Liver (tissue), 9 donors: Measurements from ENCODE around the gene PTPRN2. TPM values are rescaled to one million over a fixed set of nuclear protein-coding genes. Genes with fewer than 3 reads are reported as not detected.

Experiments used
- DNase-seq: peaks from one replicate; pipeline ENCODE4 v3.0.0-alpha.2; 2017; ENCODE audit warnings: low spot score
- H3K27ac ChIP-seq, 2 donors: one replicate each; pipeline ENCODE4 v1.7.0; 2013; ENCODE audit warnings: inconsistent platforms in 2 of 2, low read length in 2 of 2, control low read depth in 1 of 2, low read depth in 1 of 2, mild to moderate bottlenecking in 1 of 2
- H3K27me3 ChIP-seq, 4 donors: one replicate each; pipeline versions ENCODE4 v1.6.1 to v1.7.0; 2013; ENCODE audit warnings: low read length in 3 of 4, inconsistent platforms in 1 of 4, mild to moderate bottlenecking in 1 of 4, moderate library complexity in 1 of 4; ENCODE audit not compliant: control insufficient read depth in 4 of 4, insufficient read depth in 4 of 4
- H3K36me3 ChIP-seq, 4 donors: one replicate each; pipeline versions ENCODE4 v1.6.1 to v1.7.0; 2013; ENCODE audit warnings: low read length in 3 of 4, mild to moderate bottlenecking in 3 of 4, low read depth in 1 of 4, moderate library complexity in 1 of 4; ENCODE audit not compliant: control insufficient read depth in 4 of 4, insufficient read depth in 3 of 4
- H3K4me1 ChIP-seq, 4 donors: one replicate each; pipeline versions ENCODE4 v1.6.1 to v1.7.0; 2013; ENCODE audit warnings: low read length in 3 of 4, mild to moderate bottlenecking in 3 of 4, moderate library complexity in 1 of 4; ENCODE audit not compliant: control insufficient read depth in 4 of 4, insufficient read depth in 4 of 4
- H3K4me3 ChIP-seq, 3 donors: one replicate each; pipeline versions ENCODE4 v1.6.1 to v1.7.0; 2013; ENCODE audit warnings: low read length in 3 of 3, control low read depth in 1 of 3, low read depth in 1 of 3, mild to moderate bottlenecking in 1 of 3
- H3K9ac ChIP-seq, 2 donors: one replicate each; pipeline ENCODE4 v1.7.0; 2013; ENCODE audit warnings: low read length in 2 of 2, mild to moderate bottlenecking in 2 of 2, moderate library complexity in 2 of 2, control low read depth in 1 of 2, low read depth in 1 of 2
- H3K9me3 ChIP-seq, 4 donors: one replicate each; pipeline versions ENCODE4 v1.6.1 to v1.7.0; 2013; ENCODE audit warnings: low read length in 3 of 4; ENCODE audit not compliant: control insufficient read depth in 4 of 4
- ATF3 ChIP-seq: IDR thresholded peaks from 2 replicates; pipeline ENCODE4 v1.6.1; 2016; ENCODE audit warnings: antibody characterized with exemption
- CTCF ChIP-seq: fragments of 150-350 bp; IDR thresholded peaks from 2 replicates; pipeline ENCODE4 v1.5.1; 2017; ENCODE audit warnings: improper control_type of control experiment, low read depth, low read length; ENCODE audit not compliant: missing input control
- EGR1 ChIP-seq, 2 donors: IDR thresholded peaks; 2 replicates each; pipeline ENCODE4 v1.6.1; 2016 to 2018; ENCODE audit warnings: antibody characterized with exemption in 2 of 2, low read depth in 2 of 2
- FOXA2 ChIP-seq: IDR thresholded peaks from 2 replicates; pipeline ENCODE4 v1.6.1; 2016; ENCODE audit warnings: antibody characterized with exemption
- GABPA ChIP-seq, 2 donors: IDR thresholded peaks in 1 of 2; conservative IDR thresholded peaks in 1 of 2; 2 replicates each; pipeline ENCODE4 v1.6.1; 2016; ENCODE audit warnings: antibody characterized with exemption in 2 of 2, mild to moderate bottlenecking in 1 of 2, moderate library complexity in 1 of 2
- HNF4A ChIP-seq, 2 donors: conservative IDR thresholded peaks; 2 replicates each; pipeline ENCODE4 v1.6.1; 2016; ENCODE audit warnings: antibody characterized with exemption in 2 of 2, mild to moderate bottlenecking in 2 of 2
- HNF4G ChIP-seq: IDR thresholded peaks from 2 replicates; pipeline ENCODE4 v1.6.1; 2016; ENCODE audit warnings: antibody characterized with exemption
- JUND ChIP-seq, 2 donors: IDR thresholded peaks; 2 replicates each; pipeline ENCODE4 v1.6.1; 2016; ENCODE audit warnings: antibody characterized with exemption in 2 of 2
- MAX ChIP-seq: IDR thresholded peaks from 2 replicates; pipeline ENCODE4 v1.6.1; 2016; ENCODE audit warnings: antibody characterized with exemption
- NR2F2 ChIP-seq: IDR thresholded peaks from 2 replicates; pipeline ENCODE4 v1.6.1; 2016; ENCODE audit warnings: antibody characterized with exemption
- RAD21 ChIP-seq, 2 donors: IDR thresholded peaks; 2 replicates each; pipeline ENCODE4 v1.6.1; 2016; ENCODE audit warnings: antibody characterized with exemption in 2 of 2, mild to moderate bottlenecking in 2 of 2
- REST ChIP-seq: IDR thresholded peaks from 2 replicates; pipeline ENCODE4 v1.6.1; 2016; ENCODE audit warnings: antibody characterized with exemption, mild to moderate bottlenecking
- RXRA ChIP-seq, 2 donors: IDR thresholded peaks; 2 replicates each; pipeline ENCODE4 v1.6.1; 2017 to 2018; ENCODE audit warnings: antibody characterized with exemption in 2 of 2, mild to moderate bottlenecking in 1 of 2
- SP1 ChIP-seq: IDR thresholded peaks from 2 replicates; pipeline ENCODE4 v1.6.1; 2018; ENCODE audit warnings: antibody characterized with exemption, mild to moderate bottlenecking
- TAF1 ChIP-seq: conservative IDR thresholded peaks from 2 replicates; pipeline ENCODE4 v1.6.1; 2016; ENCODE audit warnings: antibody characterized with exemption, mild to moderate bottlenecking
- YY1 ChIP-seq: IDR thresholded peaks from 2 replicates; pipeline ENCODE4 v1.6.1; 2016; ENCODE audit warnings: antibody characterized with exemption, mild to moderate bottlenecking
- ZBTB33 ChIP-seq: IDR thresholded peaks from 2 replicates; pipeline ENCODE4 v1.6.1; 2016; ENCODE audit warnings: antibody characterized with exemption
- WGBS: extraction: QIAGEN DNeasy Blood & Tissue Kit; methylation state at CpG from one replicate; pipeline ENCODE4 v1.1.7; 2013; 5-methylcytosine and 5-hydroxymethylcytosine counted together
- polyA plus RNA-seq, 2 donors: library from polyadenylated mRNA; stranded (reverse) in 1 of 2; unstranded in 1 of 2; fragments of 200-250 nt in 1 of 2; fragments of >200 nt in 1 of 2; fragmentation: Nextera tagmentation in 1 of 2; extraction: Ambion mirVana in 1 of 2; gene quantifications; one replicate each; pipeline versions ENCODE4 v1.2.1 to v1.2.3, GENCODE V29; 2013 to 2015
- total RNA-seq, 2 donors: library from RNA; depleted of rRNA; stranded (reverse); fragments of >200 nt; gene quantifications; one replicate each; pipeline ENCODE4 v1.2.3, GENCODE V29; 2014
- donor health status: healthy.
- donor health status: healthy.
- donor health status: healthy.
- donor health status: healthy.
- donor health status: healthy.

Gene PTPRN2
- total and polyA plus RNA-seq, 4 donors: 0.75 to 1.9 (median 1.1) TPM

GRCh38 chr7:157971501-157971900 lies 616.1 kb downstream of the PTPRN2 start:
- H3K27ac ChIP-seq: no peak overlapping the region
- no peaks in the 10 kb centered on the region for H3K4me1 ChIP-seq
- no peaks in the 10 kb centered on the region for H3K36me3 ChIP-seq
- 75% methylated on average over 5 of the region's 5 CpGs for WGBS
- no peak overlapping the region for H3K4me3 ChIP-seq
- peaks cover 3 to 16% (median 5%) of the 10 kb centered on the region in 4 donors for H3K9me3 ChIP-seq
- TF ChIP-seq CTCF (no peak), HNF4A (conservative IDR thresholded peaks at IDR 0.05) (no peak), RXRA (IDR thresholded peaks at IDR 0.05) (no peak), RAD21 (IDR thresholded peaks at IDR 0.05) (no peak), JUND (IDR thresholded peaks at IDR 0.05) (no peak), FOXA2 (no peak), GABPA (IDR thresholded peaks at IDR 0.05 in 1 of 2, conservative IDR thresholded peaks at IDR 0.05 in 1 of 2) (no peak), SP1 (no peak)
- no peaks in the 10 kb centered on the region for H3K27me3 ChIP-seq
- no peak overlapping the region for H3K9ac ChIP-seq
- no peak for DNase-seq

GRCh38 chr7:157970744-157971143 lies 616.9 kb downstream of the PTPRN2 start:
- Histone ChIP-seq H3K27me3 (no peaks in the 10 kb centered on the region), H3K4me3 (no peak overlapping the region), H3K9ac (no peak overlapping the region), H3K9me3 (peaks cover 3 to 16% (median 5%) of the 10 kb centered on the region in 4 donors), H3K4me1 (no peaks in the 10 kb centered on the region), H3K36me3 (no peaks in the 10 kb centered on the region), H3K27ac (no peak overlapping the region)
- no peak for TF ChIP-seq TAF1
- TF ChIP-seq HNF4G: no peak
- TF ChIP-seq NR2F2: no peak
- TF ChIP-seq ATF3: no peak
- DNase-seq: no peak
- WGBS: 74% methylated on average over 3 of the region's 3 CpGs

GRCh38 chr7:157969995-157970394 lies 617.6 kb downstream of the PTPRN2 start:
- no peak for DNase-seq
- Histone ChIP-seq H3K9me3 (peaks cover 3 to 14% (median 5%) of the 10 kb centered on the region in 4 donors), H3K27me3 (no peaks in the 10 kb centered on the region), H3K9ac (no peak overlapping the region), H3K27ac (no peak overlapping the region), H3K36me3 (no peaks in the 10 kb centered on the region), H3K4me3 (no peak overlapping the region), H3K4me1 (no peaks in the 10 kb centered on the region)
- WGBS: 55% methylated on average over 2 of the region's 2 CpGs
- TF ChIP-seq ZBTB33 (no peak), HNF4G (no peak), HNF4A (conservative IDR thresholded peaks at IDR 0.05) (no peak), MAX (no peak), EGR1 (IDR thresholded peaks at IDR 0.05; ENCODE audit: low read depth in 2 of 2) (no peak), JUND (IDR thresholded peaks at IDR 0.05) (no peak), ATF3 (no peak), TAF1 (no peak), SP1 (no peak), GABPA (IDR thresholded peaks at IDR 0.05 in 1 of 2, conservative IDR thresholded peaks at IDR 0.05 in 1 of 2) (no peak), REST (no peak), YY1 (no peak), CTCF (no peak), RAD21 (IDR thresholded peaks at IDR 0.05) (no peak), FOXA2 (no peak), RXRA (IDR thresholded peaks at IDR 0.05) (no peak)
